ENCODE results near the gene SAMSN1.
A peak's percentile ranks its signal among the peaks of the same experiment; 100 is the strongest.

The SAMSN1 gene

GRCh38 chr21:14557413-14557812, 11.3 kb upstream of the SAMSN1 start:
- TF ChIP-seq CTCF (IDR thresholded peaks at IDR 0.05; ENCODE audit: low read depth, low read length) = no peak
- DNase-seq (ENCODE audit: low read depth in 2 of 2) = no peak
- H3K4me3 ChIP-seq (replicated peaks in 1 of 2; ENCODE audit: low read depth in 2 of 2, low read length in 2 of 2) = no peak overlapping the region

- peak in 1 of 2 donors; percentile 64 for DNase-seq (ENCODE audit: low read depth in 2 of 2)
- no peak for TF ChIP-seq CTCF (IDR thresholded peaks at IDR 0.05; ENCODE audit: low read depth, low read length)
- H3K4me3 ChIP-seq (replicated peaks in 1 of 2; ENCODE audit: low read depth in 2 of 2, low read length in 2 of 2) = no peak overlapping the region
Observed at GRCh38 chr21:14554948-14555347, 8.8 kb upstream of the SAMSN1 start.

- no peak for TF ChIP-seq CTCF (IDR thresholded peaks at IDR 0.05; ENCODE audit: low read depth, low read length)
- no peak for DNase-seq (ENCODE audit: low read depth in 2 of 2)
- no peak overlapping the region for H3K4me3 ChIP-seq (replicated peaks in 1 of 2; ENCODE audit: low read depth in 2 of 2, low read length in 2 of 2)
Observed at GRCh38 chr21:14553422-14553821, 7.3 kb upstream of the SAMSN1 start.

- DNase-seq (ENCODE audit: low read depth in 2 of 2) = peak in 1 of 2 donors; percentile 16
- TF ChIP-seq CTCF (IDR thresholded peaks at IDR 0.05; ENCODE audit: low read depth, low read length) = no peak
- no peak overlapping the region for H3K4me3 ChIP-seq (replicated peaks in 1 of 2; ENCODE audit: low read depth in 2 of 2, low read length in 2 of 2)
Observed at GRCh38 chr21:14551741-14552140, 5.6 kb upstream of the SAMSN1 start.

GRCh38 chr21:14550135-14550534, 4.0 kb upstream of the SAMSN1 start:
- no peak for TF ChIP-seq CTCF (IDR thresholded peaks at IDR 0.05; ENCODE audit: low read depth, low read length)
- DNase-seq (ENCODE audit: low read depth in 2 of 2) = peak in 1 of 2 donors; percentile 18
- H3K4me3 ChIP-seq (replicated peaks in 1 of 2; ENCODE audit: low read depth in 2 of 2, low read length in 2 of 2) = no peak overlapping the region

GRCh38 chr21:14548779-14549178, 2.7 kb upstream of the SAMSN1 start:
- peak; percentile 4 to 92 for DNase-seq (ENCODE audit: low read depth in 2 of 2)

More at GRCh38 chr21:14548779-14549178, 2.7 kb upstream of the SAMSN1 start:
- TF ChIP-seq CTCF (IDR thresholded peaks at IDR 0.05; ENCODE audit: low read depth, low read length) = no peak
- H3K4me3 ChIP-seq (replicated peaks in 1 of 2; ENCODE audit: low read depth in 2 of 2, low read length in 2 of 2) = no peak overlapping the region
